Measurements from ENCODE around the gene LGALS3.
"Not testable (repeated sequence)": the region's sequence is repeated elsewhere in the genome, so short reads cannot be mapped to it uniquely, and the experiment has no call there.

LGALS3 gene

DNA sequence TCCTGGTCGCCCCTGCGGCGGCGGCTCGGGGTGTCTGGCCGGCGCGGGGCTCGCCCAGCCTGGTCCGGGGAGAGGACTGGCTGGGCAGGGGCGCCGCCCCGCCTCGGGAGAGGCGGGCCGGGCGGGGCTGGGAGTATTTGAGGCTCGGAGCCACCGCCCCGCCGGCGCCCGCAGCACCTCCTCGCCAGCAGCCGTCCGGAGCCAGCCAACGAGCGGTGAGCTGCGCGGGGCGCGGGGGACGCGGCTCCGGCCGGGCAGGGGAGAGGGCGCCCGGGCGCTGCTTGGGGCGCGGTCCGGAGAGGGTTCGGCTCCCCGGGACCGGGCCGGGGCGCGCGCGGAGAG, at the start of gene LGALS3:
Gene LGALS3, plus strand, starts transcription at position 167 of the 342 bp plus-strand sequence. CDS start 8,122 bp downstream, outside the sequence.
- Mint-ChIP-seq H3K4me1 (peaks cover 15% of the 10 kb centered on the region), H3K27ac (no peak within 1 kb of the TSS), H3K36me3 (ENCODE audit: low read depth) (peaks cover 1% of the 10 kb centered on the region), H3K27me3 (peaks cover 34% of the 10 kb centered on the region), H3K9me3 (no peaks in the 10 kb centered on the region), H3K4me3 (peak within 1 kb of the TSS; percentile 61)
- DNase-seq = peak; percentile 30
- ATAC-seq = peak; percentile 50

DNA sequence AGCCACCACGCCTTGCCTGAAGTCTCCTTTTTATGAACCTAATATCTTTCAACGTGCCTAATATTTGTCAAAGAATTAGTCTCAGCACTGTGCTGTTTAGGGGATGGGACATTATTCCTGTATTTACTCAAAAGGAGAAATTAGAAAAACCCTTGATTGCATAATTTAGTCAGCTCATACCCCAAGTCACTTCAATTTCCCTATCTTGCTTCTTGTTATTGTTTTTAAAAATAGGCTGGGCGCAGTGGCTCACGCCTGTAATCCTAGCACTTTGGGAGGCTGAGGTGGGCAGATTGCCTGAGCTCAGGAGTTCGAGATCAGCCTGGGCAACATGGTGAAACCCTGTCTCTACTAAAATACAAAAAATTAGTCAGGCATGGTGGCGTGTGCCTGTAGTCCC, 49.1 kb upstream of the LGALS3 start:
- not testable (repeated sequence) for H3K36me3 Mint-ChIP-seq (ENCODE audit: low read depth); ATAC-seq; H3K9me3 Mint-ChIP-seq; H3K4me3 Mint-ChIP-seq; H3K4me1 Mint-ChIP-seq; H3K27ac Mint-ChIP-seq; H3K27me3 Mint-ChIP-seq; DNase-seq

DNA sequence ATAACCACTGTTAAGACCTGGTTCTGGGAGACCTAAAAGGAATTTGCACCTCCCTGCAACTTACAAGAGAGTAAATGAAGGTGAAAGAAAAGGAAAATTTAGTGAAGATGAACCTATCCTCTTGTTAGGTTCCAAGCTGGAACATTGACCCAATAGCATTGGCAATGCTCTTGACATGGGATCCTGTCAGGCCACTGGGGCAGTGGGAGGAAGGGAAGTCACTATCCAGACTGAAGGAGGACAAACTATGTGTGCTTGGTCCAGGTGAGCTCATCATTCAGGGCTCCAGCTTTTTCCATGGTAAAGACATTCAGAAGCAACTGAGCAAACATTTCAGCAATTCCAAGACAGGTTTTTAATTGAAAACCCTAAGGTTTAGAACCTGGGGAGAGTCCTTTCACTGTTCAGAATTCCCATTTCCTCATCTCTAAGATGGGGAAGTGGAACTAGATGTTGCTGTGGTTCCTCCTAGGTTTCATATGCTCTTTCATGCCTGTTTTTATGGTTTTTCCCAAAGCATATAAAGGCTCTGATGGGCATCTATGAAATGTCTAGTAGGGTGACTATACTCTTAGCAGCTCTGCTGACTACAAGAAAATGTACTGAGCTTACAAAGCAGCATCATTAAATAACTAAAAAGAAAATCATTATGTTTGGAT, 44.5 kb upstream of the LGALS3 start:
- no peak overlapping the region for H3K27ac Mint-ChIP-seq
- H3K4me3 Mint-ChIP-seq = no peak overlapping the region
- H3K36me3 Mint-ChIP-seq (ENCODE audit: low read depth) = no peaks in the 10 kb centered on the region
- H3K4me1 Mint-ChIP-seq = peaks cover 2% of the 10 kb centered on the region
- DNase-seq (no peak), ATAC-seq (no peak)
- no peaks in the 10 kb centered on the region for H3K9me3 Mint-ChIP-seq
- H3K27me3 Mint-ChIP-seq = no peaks in the 10 kb centered on the region

DNA sequence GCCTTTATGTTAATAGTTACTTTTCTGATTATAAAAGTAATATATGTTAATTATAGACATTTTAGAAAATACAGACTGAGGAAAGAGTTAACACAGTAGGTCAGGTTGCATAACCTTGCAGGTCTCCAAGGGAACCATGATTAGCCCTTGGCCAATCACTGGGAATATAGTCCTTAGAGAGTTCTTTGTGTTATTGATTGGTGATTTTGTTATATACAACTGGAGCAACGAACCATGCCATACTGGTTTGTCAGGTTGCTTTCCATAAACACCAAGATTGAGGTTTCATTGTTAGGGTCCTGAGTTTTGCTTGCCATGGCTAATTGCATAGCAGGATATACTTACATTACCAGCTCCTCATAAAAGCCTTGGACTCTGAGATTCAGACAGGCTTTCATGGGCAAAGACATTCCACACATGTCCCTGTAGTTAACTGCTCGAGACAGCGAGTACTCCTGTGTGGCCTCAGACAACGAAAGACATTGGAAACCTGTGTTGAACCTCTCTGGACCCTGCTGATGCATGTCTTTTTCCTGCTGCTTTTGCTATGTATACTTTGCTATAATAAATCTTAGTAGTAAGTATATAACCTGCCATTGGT, 43.9 kb upstream of the LGALS3 start:
- Mint-ChIP-seq H3K27ac (no peak overlapping the region), H3K36me3 (ENCODE audit: low read depth) (no peaks in the 10 kb centered on the region), H3K27me3 (no peaks in the 10 kb centered on the region), H3K4me3 (no peak overlapping the region), H3K4me1 (peaks cover 3% of the 10 kb centered on the region), H3K9me3 (no peaks in the 10 kb centered on the region)
- ATAC-seq (no peak), DNase-seq (no peak)

DNA sequence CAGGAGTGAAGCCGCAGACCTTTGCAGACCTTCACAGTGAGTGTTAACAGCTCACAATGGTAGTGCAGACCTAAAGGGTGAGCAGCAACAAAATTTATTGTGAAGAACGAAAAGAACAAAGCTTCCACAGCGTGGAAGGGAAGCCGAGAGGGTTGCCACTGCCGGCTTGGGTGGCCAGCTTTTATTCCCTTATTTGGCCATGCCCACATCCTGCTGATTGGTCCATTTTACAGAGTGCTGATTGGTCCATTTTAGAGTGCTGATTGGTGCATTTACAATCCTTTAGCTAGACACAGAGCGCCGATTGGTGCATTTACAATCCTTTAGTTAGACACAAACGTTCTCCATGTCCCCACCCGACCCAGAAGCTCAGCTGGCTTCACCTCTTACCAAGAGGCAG, 42.1 kb upstream of the LGALS3 start:
- Mint-ChIP-seq H3K4me3 (no peak overlapping the region), H3K27ac (no peak overlapping the region), H3K27me3 (no peaks in the 10 kb centered on the region), H3K36me3 (ENCODE audit: low read depth) (no peaks in the 10 kb centered on the region), H3K9me3 (no peaks in the 10 kb centered on the region), H3K4me1 (peaks cover 3% of the 10 kb centered on the region)
- ATAC-seq = no peak
- DNase-seq = no peak

GRCh38 chr14:55088356-55088755, 40.7 kb upstream of the LGALS3 start:
- Mint-ChIP-seq H3K27me3 (no peaks in the 10 kb centered on the region), H3K4me1 (peaks cover 3% of the 10 kb centered on the region), H3K9me3 (no peaks in the 10 kb centered on the region), H3K4me3 (no peak overlapping the region), H3K36me3 (ENCODE audit: low read depth) (no peaks in the 10 kb centered on the region), H3K27ac (no peak overlapping the region)
- DNase-seq (no peak), ATAC-seq (no peak)

- H3K4me1 Mint-ChIP-seq = peaks cover 7% of the 10 kb centered on the region
- H3K9me3 Mint-ChIP-seq = no peaks in the 10 kb centered on the region
- DNase-seq = no peak
- H3K27ac Mint-ChIP-seq = no peak overlapping the region
- H3K36me3 Mint-ChIP-seq (ENCODE audit: low read depth) = no peaks in the 10 kb centered on the region
- no peaks in the 10 kb centered on the region for H3K27me3 Mint-ChIP-seq
- ATAC-seq = no peak
- H3K4me3 Mint-ChIP-seq = no peak overlapping the region
These were observed 36.7 kb upstream of the LGALS3 start for GRCh38 chr14:55092341-55092740.

GRCh38 chr14:55094292-55095157, 34.5 kb upstream of the LGALS3 start:
- H3K4me1 Mint-ChIP-seq = peaks cover 22% of the 10 kb centered on the region
- no peak overlapping the region for H3K27ac Mint-ChIP-seq
- DNase-seq (no peak), ATAC-seq (no peak)
- no peaks in the 10 kb centered on the region for H3K9me3 Mint-ChIP-seq
- H3K27me3 Mint-ChIP-seq = no peaks in the 10 kb centered on the region
- no peaks in the 10 kb centered on the region for H3K36me3 Mint-ChIP-seq (ENCODE audit: low read depth)
- H3K4me3 Mint-ChIP-seq = no peak overlapping the region

DNA sequence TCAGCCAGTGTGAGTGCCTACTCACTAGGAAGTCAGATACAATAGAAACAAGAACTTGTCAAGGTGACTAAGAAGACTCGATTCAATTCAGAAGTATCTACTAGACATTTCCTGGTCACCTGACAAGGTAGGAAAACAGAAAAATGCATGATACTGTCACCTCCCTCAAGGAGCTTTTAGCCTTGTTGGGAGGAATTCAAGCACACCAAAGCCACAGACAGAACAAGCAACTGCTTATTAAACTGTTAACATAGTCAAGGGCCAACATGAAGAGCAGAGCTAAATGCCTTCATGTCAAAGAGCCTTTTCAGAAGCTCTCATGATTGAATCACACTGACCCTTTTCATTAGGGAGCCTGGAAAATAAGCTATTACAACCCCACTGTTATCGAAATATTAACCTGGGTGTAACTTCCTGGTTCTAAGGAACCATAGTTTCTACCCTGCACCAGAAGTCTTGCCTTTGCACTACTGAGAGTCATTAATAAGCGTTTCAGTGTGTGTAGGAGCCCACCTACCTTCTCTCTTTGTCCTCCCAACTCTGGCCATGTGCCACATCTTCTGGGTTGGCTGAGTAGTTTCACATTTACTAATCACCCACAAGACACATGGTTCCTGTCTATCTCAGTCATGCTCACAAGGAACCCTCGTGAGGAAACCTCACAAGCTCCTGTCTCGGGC, 31.0 kb upstream of the LGALS3 start:
- DNase-seq = peak; percentile 56
- Mint-ChIP-seq H3K4me3 (peak overlapping the region; percentile 15), H3K9me3 (no peaks in the 10 kb centered on the region), H3K36me3 (ENCODE audit: low read depth) (no peaks in the 10 kb centered on the region), H3K4me1 (peaks cover 37% of the 10 kb centered on the region), H3K27ac (peak overlapping the region; percentile 83), H3K27me3 (no peaks in the 10 kb centered on the region)
- peak; percentile 76 for ATAC-seq

GRCh38 chr14:55098561-55098898, 30.5 kb upstream of the LGALS3 start:
- Mint-ChIP-seq H3K4me3 (peak overlapping the region; percentile 15), H3K27me3 (no peaks in the 10 kb centered on the region), H3K27ac (peak overlapping the region; percentile 83), H3K9me3 (no peaks in the 10 kb centered on the region), H3K4me1 (peaks cover 42% of the 10 kb centered on the region), H3K36me3 (ENCODE audit: low read depth) (no peaks in the 10 kb centered on the region)
- ATAC-seq = no peak
- no peak for DNase-seq

- H3K4me3 Mint-ChIP-seq = no peak overlapping the region
- DNase-seq (no peak), ATAC-seq (no peak)
- peaks cover 7% of the 10 kb centered on the region for H3K9me3 Mint-ChIP-seq
- H3K4me1 Mint-ChIP-seq = peaks cover 52% of the 10 kb centered on the region
- peaks cover 4% of the 10 kb centered on the region for H3K36me3 Mint-ChIP-seq (ENCODE audit: low read depth)
- no peak overlapping the region for H3K27ac Mint-ChIP-seq
- no peaks in the 10 kb centered on the region for H3K27me3 Mint-ChIP-seq
These were observed 29.3 kb upstream of the LGALS3 start for GRCh38 chr14:55099756-55100155.

- H3K9me3 Mint-ChIP-seq = peaks cover 7% of the 10 kb centered on the region
- H3K4me1 Mint-ChIP-seq = peaks cover 52% of the 10 kb centered on the region
- peaks cover 4% of the 10 kb centered on the region for H3K36me3 Mint-ChIP-seq (ENCODE audit: low read depth)
- no peaks in the 10 kb centered on the region for H3K27me3 Mint-ChIP-seq
- DNase-seq = no peak
- no peak for ATAC-seq
- H3K27ac Mint-ChIP-seq = no peak overlapping the region
- H3K4me3 Mint-ChIP-seq = no peak overlapping the region
These were observed 27.4 kb upstream of the LGALS3 start for GRCh38 chr14:55101698-55102097.

GRCh38 chr14:55102141-55102621, 26.9 kb upstream of the LGALS3 start:
- Mint-ChIP-seq H3K9me3 (peaks cover 7% of the 10 kb centered on the region), H3K27me3 (no peaks in the 10 kb centered on the region), H3K27ac (peak overlapping the region; percentile 92), H3K4me1 (peaks cover 49% of the 10 kb centered on the region), H3K36me3 (ENCODE audit: low read depth) (peaks cover 4% of the 10 kb centered on the region), H3K4me3 (peak overlapping the region; percentile 69)
- ATAC-seq = peak; percentile 80
- peak; percentile 48 for DNase-seq

DNA sequence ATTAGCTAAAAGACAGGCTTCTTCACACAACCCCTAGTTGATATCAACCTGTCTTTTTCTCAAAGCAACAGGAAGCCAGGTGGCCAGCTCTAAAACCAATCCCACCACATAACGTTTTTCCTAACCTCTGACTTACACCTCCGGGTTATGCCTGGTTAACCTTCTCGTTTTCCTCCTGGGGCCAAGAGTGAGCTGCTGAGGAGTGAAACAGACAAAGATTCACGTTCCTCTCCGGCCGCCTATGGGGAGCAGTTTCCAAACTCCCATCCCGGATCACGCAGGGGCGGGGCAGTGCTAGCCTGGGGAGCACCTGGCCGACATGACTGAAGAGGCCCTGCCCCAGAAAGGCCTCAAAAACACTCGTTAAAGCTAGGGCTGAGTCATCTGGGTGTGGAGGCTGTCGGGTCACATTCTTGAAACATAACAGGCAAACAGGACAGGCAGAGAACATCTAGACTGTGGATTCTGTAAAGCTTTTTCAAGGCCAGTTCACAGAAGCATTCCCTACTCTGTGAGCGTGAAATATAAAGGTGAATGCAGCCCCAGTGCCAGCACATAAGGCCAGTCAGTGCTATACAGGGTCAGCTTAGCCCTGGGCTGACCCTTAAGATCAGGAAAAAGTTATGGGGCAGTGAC, 25.9 kb upstream of the LGALS3 start:
- Mint-ChIP-seq H3K4me3 (peak overlapping the region; percentile 69), H3K36me3 (ENCODE audit: low read depth) (peaks cover 4% of the 10 kb centered on the region), H3K9me3 (peaks cover 7% of the 10 kb centered on the region), H3K27ac (peak overlapping the region; percentile 92), H3K4me1 (peaks cover 47% of the 10 kb centered on the region), H3K27me3 (no peaks in the 10 kb centered on the region)
- DNase-seq (peak; percentile 47), ATAC-seq (peak; percentile 60)

Measured in activated naive CD8-positive, alpha-beta T cell treated with anti-CD3 and anti-CD28 coated beads, Interleukin-2, amount 50 U/mL, for 24 hours (primary cell).